Keratinocyte (primary cell): ENCODE data around the gene HOXD10. TPM values are rescaled to one million over a fixed set of nuclear protein-coding genes. Genes with fewer than 3 reads are reported as not detected.

Experiments
- DNase-seq: peaks from one replicate; pipeline ENCODE4 v3.0.0-alpha.2; 2011; ENCODE audit warnings: low read depth, missing footprints, low spot score
- FAIRE-seq: peaks from 2 replicates; lab custom pipeline; 2011; peaks lifted over from hg19 to GRCh38; lab: Jason Lieb, UNC
- H2AFZ ChIP-seq: 2 replicates; pipeline ENCODE4 v1.6.0; 2012; ENCODE audit warnings: low read length, control low read depth, inconsistent platforms; ENCODE audit not compliant: control insufficient read depth
- H3K27ac ChIP-seq: 2 replicates; pipeline ENCODE4 v1.5.1; 2011; ENCODE audit warnings: low read length; ENCODE audit not compliant: control insufficient read depth, insufficient read depth
- H3K27me3 ChIP-seq: 3 replicates; pipeline ENCODE4 v1.6.0; 2011; ENCODE audit warnings: low read length; ENCODE audit not compliant: control insufficient read depth, insufficient read depth; ENCODE audit errors: extremely low read depth
- H3K36me3 ChIP-seq, 2 experiments: 2 replicates in 1 of 2; 3 replicates in 1 of 2; pipeline ENCODE4 v1.5.1; 2011; ENCODE audit warnings: low read length in 2 of 2, mild to moderate bottlenecking in 1 of 2; ENCODE audit not compliant: control insufficient read depth in 2 of 2, insufficient read depth in 2 of 2; ENCODE audit errors: extremely low read depth in 1 of 2
- H3K4me1 ChIP-seq: 3 replicates; pipeline ENCODE4 v1.5.1; 2011; ENCODE audit warnings: low read length; ENCODE audit not compliant: control insufficient read depth, insufficient read depth; ENCODE audit errors: extremely low read depth
- H3K4me2 ChIP-seq: 3 replicates; pipeline ENCODE4 v1.6.0; 2011; ENCODE audit warnings: low read depth, low read length; ENCODE audit not compliant: control insufficient read depth, insufficient read depth; ENCODE audit errors: extremely low read depth
- H3K4me3 ChIP-seq, 3 experiments: fragments of 200-600 bp in 1 of 3; sonication (generic) in 1 of 3; 2 replicates in 2 of 3; 3 replicates in 1 of 3; pipeline ENCODE4 v1.5.1; 2011 to 2016; ENCODE audit warnings: low read length in 3 of 3, mild to moderate bottlenecking in 3 of 3, control low read depth in 2 of 3, inconsistent platforms in 1 of 3, low read depth in 1 of 3, mixed read lengths in 1 of 3, mixed run types in 1 of 3, moderate library complexity in 1 of 3; ENCODE audit not compliant: control insufficient read depth in 2 of 3, insufficient read depth in 2 of 3; ENCODE audit errors: extremely low read depth in 1 of 3
- H3K79me2 ChIP-seq: 2 replicates; pipeline ENCODE4 v1.6.0; 2012; ENCODE audit warnings: low read length; ENCODE audit not compliant: control insufficient read depth, insufficient read depth
- H3K9ac ChIP-seq: 3 replicates; pipeline ENCODE4 v1.6.0; 2011; ENCODE audit warnings: low read length; ENCODE audit not compliant: control insufficient read depth, insufficient read depth; ENCODE audit errors: extremely low read depth
- H3K9me1 ChIP-seq: 3 replicates; pipeline ENCODE4 v1.6.0; 2011; ENCODE audit warnings: low read length; ENCODE audit not compliant: control insufficient read depth, insufficient read depth; ENCODE audit errors: extremely low read depth
- H3K9me3 ChIP-seq: 2 replicates; pipeline ENCODE4 v1.5.1; 2012; ENCODE audit warnings: low read depth, low read length; ENCODE audit not compliant: control insufficient read depth
- H4K20me1 ChIP-seq: 3 replicates; pipeline ENCODE4 v1.6.0; 2011; ENCODE audit warnings: low read length; ENCODE audit not compliant: control insufficient read depth, insufficient read depth; ENCODE audit errors: extremely low read depth
- EZH2 ChIP-seq: IDR thresholded peaks from one replicate; pipeline ENCODE4 v1.6.1; 2012; ENCODE audit warnings: inconsistent platforms, mild to moderate bottlenecking, low read length, moderate library complexity
- dilution Hi-C: fragments of 300-500 bp; cut with MboI; formaldehyde crosslinking; loops from one replicate; pipeline ENCODE4 v1.7.0; 2020; ENCODE audit warnings: low sequenced_read_pairs; ENCODE audit not compliant: extremely low pct_ligation_motif_present
- polyA plus RNA-seq, 5 experiments: library from polyadenylated mRNA; depleted of rRNA in 3 of 5; stranded (reverse) in 3 of 5; stranded (forward) in 1 of 5; unstranded in 1 of 5; fragments of >200 nt; gene quantifications; 1 replicate in 1 of 5; 2 replicates in 3 of 5; 3 replicates in 1 of 5; pipeline versions ENCODE4 v1.2.1 to v1.2.3, GENCODE V29; 2011 to 2012; ENCODE audit warnings: missing spikeins in 2 of 5, low read depth in 1 of 5, low replicate concordance in 1 of 5
- TF ChIP-seq, protein P1 (sequence below), 3 experiments: IDR thresholded peaks in 1 of 3; conservative IDR thresholded peaks in 1 of 3; optimal IDR thresholded peaks in 1 of 3; 2 replicates in 2 of 3; 3 replicates in 1 of 3; pipeline versions ENCODE3 to v1.5.1; 2011; ENCODE audit warnings: low read length in 3 of 3, mild to moderate bottlenecking in 3 of 3, moderate library complexity in 2 of 3, control low read depth in 1 of 3, inconsistent platforms in 1 of 3; ENCODE audit not compliant: insufficient read depth in 2 of 3; ENCODE audit errors: extremely low read depth in 1 of 3

The HOXD10 gene
- polyA plus RNA-seq, 1 donor (not counting 4 experiments of a cell fraction or from before 2014, with no cell fraction given), result not detected

- peak; percentile 43 for TF ChIP-seq EZH2
- TF ChIP-seq, protein P1, sequence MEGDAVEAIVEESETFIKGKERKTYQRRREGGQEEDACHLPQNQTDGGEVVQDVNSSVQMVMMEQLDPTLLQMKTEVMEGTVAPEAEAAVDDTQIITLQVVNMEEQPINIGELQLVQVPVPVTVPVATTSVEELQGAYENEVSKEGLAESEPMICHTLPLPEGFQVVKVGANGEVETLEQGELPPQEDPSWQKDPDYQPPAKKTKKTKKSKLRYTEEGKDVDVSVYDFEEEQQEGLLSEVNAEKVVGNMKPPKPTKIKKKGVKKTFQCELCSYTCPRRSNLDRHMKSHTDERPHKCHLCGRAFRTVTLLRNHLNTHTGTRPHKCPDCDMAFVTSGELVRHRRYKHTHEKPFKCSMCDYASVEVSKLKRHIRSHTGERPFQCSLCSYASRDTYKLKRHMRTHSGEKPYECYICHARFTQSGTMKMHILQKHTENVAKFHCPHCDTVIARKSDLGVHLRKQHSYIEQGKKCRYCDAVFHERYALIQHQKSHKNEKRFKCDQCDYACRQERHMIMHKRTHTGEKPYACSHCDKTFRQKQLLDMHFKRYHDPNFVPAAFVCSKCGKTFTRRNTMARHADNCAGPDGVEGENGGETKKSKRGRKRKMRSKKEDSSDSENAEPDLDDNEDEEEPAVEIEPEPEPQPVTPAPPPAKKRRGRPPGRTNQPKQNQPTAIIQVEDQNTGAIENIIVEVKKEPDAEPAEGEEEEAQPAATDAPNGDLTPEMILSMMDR (optimal IDR thresholded peaks at IDR 0.05 in 1 of 3, IDR thresholded peaks at IDR 0.05 in 1 of 3, conservative IDR thresholded peaks at IDR 0.05 in 1 of 3; ENCODE audit: extremely low read depth in 1 of 3, insufficient read depth in 2 of 3, low read length in 3 of 3), result no peak
- peak within 1 kb of the TSS; percentile 46 for H3K4me2 ChIP-seq
- H3K79me2 ChIP-seq, result no peaks in the 10 kb centered on the region
- no peaks in the 10 kb centered on the region for H3K9me3 ChIP-seq
- no peak within 1 kb of the TSS for H2AFZ ChIP-seq
- no peak within 1 kb of the TSS for H3K27ac ChIP-seq
- peak within 1 kb of the TSS in 2 of 3 experiments; percentile 6 to 27 for H3K4me3 ChIP-seq
- no peaks in the 10 kb centered on the region for H3K9me1 ChIP-seq
- no peaks in the 10 kb centered on the region for H4K20me1 ChIP-seq
- dilution Hi-C loops, result no loop called here
- H3K36me3 ChIP-seq, result no peaks in the 10 kb centered on the region
- H3K4me1 ChIP-seq, result no peaks in the 10 kb centered on the region
- no peak for DNase-seq
- FAIRE-seq, result no peak
- no peak within 1 kb of the TSS for H3K9ac ChIP-seq
- H3K27me3 ChIP-seq, result peaks cover 93% of the 10 kb centered on the region
Measured at GRCh38 chr2:176128982-176129796, 12.6 kb downstream of the HOXD10 start, which contains the start of gene HOXD8. Gene HOXD8, plus strand, starts transcription at chr2:176129705. Its CDS starts 662 bp downstream, at chr2:176130367.

DNA sequence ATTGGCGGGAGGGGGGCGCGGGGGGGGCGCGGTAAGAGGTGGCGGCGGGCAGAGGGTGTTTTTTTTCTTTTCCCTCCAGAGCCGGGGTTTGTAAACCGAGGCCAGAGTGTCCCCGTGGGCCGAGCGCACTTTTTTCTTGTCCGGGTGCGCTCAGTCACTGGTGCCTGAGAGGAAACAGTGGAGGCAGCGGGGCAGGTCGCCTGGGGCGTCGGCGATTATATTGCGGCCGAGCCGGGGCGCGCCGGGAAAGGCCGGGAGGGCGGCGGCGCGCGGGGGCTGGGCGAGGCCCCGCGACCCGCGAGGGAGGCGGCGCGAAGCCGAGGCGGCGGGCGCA lies 13.2 kb downstream of the HOXD10 start:
- H3K9me3 ChIP-seq, result no peaks in the 10 kb centered on the region
- no peaks in the 10 kb centered on the region for H4K20me1 ChIP-seq
- H3K36me3 ChIP-seq, result no peaks in the 10 kb centered on the region
- no peaks in the 10 kb centered on the region for H3K79me2 ChIP-seq
- H3K9me1 ChIP-seq, result no peaks in the 10 kb centered on the region
- H3K4me2 ChIP-seq, result peak overlapping the region; percentile 46
- H3K4me1 ChIP-seq, result no peaks in the 10 kb centered on the region
- dilution Hi-C loops, result no loop called here
- no peak for DNase-seq
- no peak overlapping the region for H3K9ac ChIP-seq
- no peak for TF ChIP-seq EZH2
- TF ChIP-seq, protein P1 (optimal IDR thresholded peaks at IDR 0.05 in 1 of 3, IDR thresholded peaks at IDR 0.05 in 1 of 3, conservative IDR thresholded peaks at IDR 0.05 in 1 of 3; ENCODE audit: extremely low read depth in 1 of 3, insufficient read depth in 2 of 3, low read length in 3 of 3), result no peak
- H3K27ac ChIP-seq, result no peak overlapping the region
- peaks cover 93% of the 10 kb centered on the region for H3K27me3 ChIP-seq
- FAIRE-seq, result no peak
- no peak overlapping the region for H2AFZ ChIP-seq
- H3K4me3 ChIP-seq, result peak overlapping the region in 1 of 3 experiments; percentile 27
